Liver (tissue), 9 donors: ENCODE results near the gene INO80B. TPM values are rescaled to one million over a fixed set of nuclear protein-coding genes. Genes with fewer than 3 reads are reported as not detected.
"Not testable (repeated sequence)": the region's sequence is repeated elsewhere in the genome, so short reads cannot be mapped to it uniquely, and the experiment has no call there.

Source experiments
- DNase-seq: peaks from one replicate; pipeline ENCODE4 v3.0.0-alpha.2; 2017; ENCODE audit warnings: low spot score
- H3K27ac ChIP-seq, 2 donors: one replicate each; pipeline ENCODE4 v1.7.0; 2013; ENCODE audit warnings: inconsistent platforms in 2 of 2, low read length in 2 of 2, control low read depth in 1 of 2, low read depth in 1 of 2, mild to moderate bottlenecking in 1 of 2
- H3K27me3 ChIP-seq, 4 donors: one replicate each; pipeline versions ENCODE4 v1.6.1 to v1.7.0; 2013; ENCODE audit warnings: low read length in 3 of 4, inconsistent platforms in 1 of 4, mild to moderate bottlenecking in 1 of 4, moderate library complexity in 1 of 4; ENCODE audit not compliant: control insufficient read depth in 4 of 4, insufficient read depth in 4 of 4
- H3K36me3 ChIP-seq, 4 donors: one replicate each; pipeline versions ENCODE4 v1.6.1 to v1.7.0; 2013; ENCODE audit warnings: low read length in 3 of 4, mild to moderate bottlenecking in 3 of 4, low read depth in 1 of 4, moderate library complexity in 1 of 4; ENCODE audit not compliant: control insufficient read depth in 4 of 4, insufficient read depth in 3 of 4
- H3K4me1 ChIP-seq, 4 donors: one replicate each; pipeline versions ENCODE4 v1.6.1 to v1.7.0; 2013; ENCODE audit warnings: low read length in 3 of 4, mild to moderate bottlenecking in 3 of 4, moderate library complexity in 1 of 4; ENCODE audit not compliant: control insufficient read depth in 4 of 4, insufficient read depth in 4 of 4
- H3K4me3 ChIP-seq, 3 donors: one replicate each; pipeline versions ENCODE4 v1.6.1 to v1.7.0; 2013; ENCODE audit warnings: low read length in 3 of 3, control low read depth in 1 of 3, low read depth in 1 of 3, mild to moderate bottlenecking in 1 of 3
- H3K9ac ChIP-seq, 2 donors: one replicate each; pipeline ENCODE4 v1.7.0; 2013; ENCODE audit warnings: low read length in 2 of 2, mild to moderate bottlenecking in 2 of 2, moderate library complexity in 2 of 2, control low read depth in 1 of 2, low read depth in 1 of 2
- H3K9me3 ChIP-seq, 4 donors: one replicate each; pipeline versions ENCODE4 v1.6.1 to v1.7.0; 2013; ENCODE audit warnings: low read length in 3 of 4; ENCODE audit not compliant: control insufficient read depth in 4 of 4
- ATF3 ChIP-seq: IDR thresholded peaks from 2 replicates; pipeline ENCODE4 v1.6.1; 2016; ENCODE audit warnings: antibody characterized with exemption
- CTCF ChIP-seq: fragments of 150-350 bp; IDR thresholded peaks from 2 replicates; pipeline ENCODE4 v1.5.1; 2017; ENCODE audit warnings: improper control_type of control experiment, low read depth, low read length; ENCODE audit not compliant: missing input control
- EGR1 ChIP-seq, 2 donors: IDR thresholded peaks; 2 replicates each; pipeline ENCODE4 v1.6.1; 2016 to 2018; ENCODE audit warnings: antibody characterized with exemption in 2 of 2, low read depth in 2 of 2
- FOXA1 ChIP-seq: IDR thresholded peaks from 2 replicates; pipeline ENCODE4 v1.6.1; 2016; ENCODE audit warnings: antibody characterized with exemption
- FOXA2 ChIP-seq: IDR thresholded peaks from 2 replicates; pipeline ENCODE4 v1.6.1; 2016; ENCODE audit warnings: antibody characterized with exemption
- GABPA ChIP-seq, 2 donors: IDR thresholded peaks in 1 of 2; conservative IDR thresholded peaks in 1 of 2; 2 replicates each; pipeline ENCODE4 v1.6.1; 2016; ENCODE audit warnings: antibody characterized with exemption in 2 of 2, mild to moderate bottlenecking in 1 of 2, moderate library complexity in 1 of 2
- HNF4A ChIP-seq, 2 donors: conservative IDR thresholded peaks; 2 replicates each; pipeline ENCODE4 v1.6.1; 2016; ENCODE audit warnings: antibody characterized with exemption in 2 of 2, mild to moderate bottlenecking in 2 of 2
- HNF4G ChIP-seq: IDR thresholded peaks from 2 replicates; pipeline ENCODE4 v1.6.1; 2016; ENCODE audit warnings: antibody characterized with exemption
- JUND ChIP-seq, 2 donors: IDR thresholded peaks; 2 replicates each; pipeline ENCODE4 v1.6.1; 2016; ENCODE audit warnings: antibody characterized with exemption in 2 of 2
- MAX ChIP-seq: IDR thresholded peaks from 2 replicates; pipeline ENCODE4 v1.6.1; 2016; ENCODE audit warnings: antibody characterized with exemption
- NR2F2 ChIP-seq: IDR thresholded peaks from 2 replicates; pipeline ENCODE4 v1.6.1; 2016; ENCODE audit warnings: antibody characterized with exemption
- RAD21 ChIP-seq, 2 donors: IDR thresholded peaks; 2 replicates each; pipeline ENCODE4 v1.6.1; 2016; ENCODE audit warnings: antibody characterized with exemption in 2 of 2, mild to moderate bottlenecking in 2 of 2
- REST ChIP-seq: IDR thresholded peaks from 2 replicates; pipeline ENCODE4 v1.6.1; 2016; ENCODE audit warnings: antibody characterized with exemption, mild to moderate bottlenecking
- RXRA ChIP-seq, 2 donors: IDR thresholded peaks; 2 replicates each; pipeline ENCODE4 v1.6.1; 2017 to 2018; ENCODE audit warnings: antibody characterized with exemption in 2 of 2, mild to moderate bottlenecking in 1 of 2
- SP1 ChIP-seq: IDR thresholded peaks from 2 replicates; pipeline ENCODE4 v1.6.1; 2018; ENCODE audit warnings: antibody characterized with exemption, mild to moderate bottlenecking
- TAF1 ChIP-seq: conservative IDR thresholded peaks from 2 replicates; pipeline ENCODE4 v1.6.1; 2016; ENCODE audit warnings: antibody characterized with exemption, mild to moderate bottlenecking
- YY1 ChIP-seq: IDR thresholded peaks from 2 replicates; pipeline ENCODE4 v1.6.1; 2016; ENCODE audit warnings: antibody characterized with exemption, mild to moderate bottlenecking
- ZBTB33 ChIP-seq: IDR thresholded peaks from 2 replicates; pipeline ENCODE4 v1.6.1; 2016; ENCODE audit warnings: antibody characterized with exemption
- WGBS: extraction: QIAGEN DNeasy Blood & Tissue Kit; methylation state at CpG from one replicate; pipeline ENCODE4 v1.1.7; 2013; 5-methylcytosine and 5-hydroxymethylcytosine counted together
- polyA plus RNA-seq, 2 donors: library from polyadenylated mRNA; stranded (reverse) in 1 of 2; unstranded in 1 of 2; fragments of 200-250 nt in 1 of 2; fragments of >200 nt in 1 of 2; fragmentation: Nextera tagmentation in 1 of 2; extraction: Ambion mirVana in 1 of 2; gene quantifications; one replicate each; pipeline versions ENCODE4 v1.2.1 to v1.2.3, GENCODE V29; 2013 to 2015
- total RNA-seq, 2 donors: library from RNA; depleted of rRNA; stranded (reverse); fragments of >200 nt; gene quantifications; one replicate each; pipeline ENCODE4 v1.2.3, GENCODE V29; 2014
- donor health status: healthy.
- donor health status: healthy.
- donor health status: healthy.
- donor health status: healthy.
- donor health status: healthy.

INO80B gene
- total and polyA plus RNA-seq, 4 donors: 2.7 to 14.8 (median 10.5) TPM

- Histone ChIP-seq H3K4me3 (peak overlapping the region; percentile 38 to 80 (median 79)), H3K27ac (peak overlapping the region; percentile 92 to 95), H3K9ac (peak overlapping the region; percentile 21 to 57), H3K4me1 (peaks cover 22 to 72% (median 57%) of the 10 kb centered on the region in 4 donors)
- not testable (repeated sequence) for H3K27me3 ChIP-seq, H3K36me3 ChIP-seq, DNase-seq, H3K9me3 ChIP-seq
- peak; percentile 39 for TF ChIP-seq TAF1
- WGBS: 82% methylated on average over 16 of the region's 16 CpGs
Observed at GRCh38 chr2:74442483-74443297, 12.2 kb upstream of the INO80B start.

- H3K27ac ChIP-seq: peak overlapping the region; percentile 82 to 84
- WGBS: 24% methylated on average over 5 of the region's 5 CpGs
- H3K36me3 ChIP-seq: no peaks in the 10 kb centered on the region
- H3K27me3 ChIP-seq: no peaks in the 10 kb centered on the region
- no peak overlapping the region for H3K9ac ChIP-seq
- no peak overlapping the region for H3K4me3 ChIP-seq
- TF ChIP-seq JUND (IDR thresholded peaks at IDR 0.05): no peak
- TF ChIP-seq MAX: no peak
- TF ChIP-seq HNF4G: no peak
- peak; percentile 26 to 41 for TF ChIP-seq HNF4A (conservative IDR thresholded peaks at IDR 0.05)
- TF ChIP-seq RAD21 (IDR thresholded peaks at IDR 0.05): no peak
- no peak for TF ChIP-seq TAF1
- TF ChIP-seq ZBTB33: no peak
- no peak for TF ChIP-seq ATF3
- TF ChIP-seq SP1: no peak
- no peak for TF ChIP-seq FOXA2
- peak in 1 of 2 donors; percentile 4 for TF ChIP-seq GABPA (IDR thresholded peaks at IDR 0.05 in 1 of 2, conservative IDR thresholded peaks at IDR 0.05 in 1 of 2)
- no peak for TF ChIP-seq YY1
- TF ChIP-seq REST: no peak
- peak; percentile 13 to 44 for TF ChIP-seq RXRA (IDR thresholded peaks at IDR 0.05)
- peak; percentile 16 for TF ChIP-seq FOXA1
- TF ChIP-seq CTCF: no peak
- no peak for TF ChIP-seq EGR1 (IDR thresholded peaks at IDR 0.05; ENCODE audit: low read depth in 2 of 2)
- TF ChIP-seq NR2F2: no peak
- no peak for DNase-seq
- H3K4me1 ChIP-seq: peaks cover 26 to 57% (median 42%) of the 10 kb centered on the region in 4 donors
- no peaks in the 10 kb centered on the region for H3K9me3 ChIP-seq
Observed at GRCh38 chr2:74444498-74445318, 10.2 kb upstream of the INO80B start.
